Activated CD4-positive, alpha-beta T cell treated with anti-CD3 and anti-CD28 coated beads for 1 hour (primary cell): ENCODE data around the gene MORC2.
A peak's percentile ranks its signal among the peaks of the same experiment; 100 is the strongest.

Experiments
- DNase-seq: peaks from one replicate; pipeline ENCODE4 v3.0.0-alpha.2; 2020

MORC2 gene

DNA sequence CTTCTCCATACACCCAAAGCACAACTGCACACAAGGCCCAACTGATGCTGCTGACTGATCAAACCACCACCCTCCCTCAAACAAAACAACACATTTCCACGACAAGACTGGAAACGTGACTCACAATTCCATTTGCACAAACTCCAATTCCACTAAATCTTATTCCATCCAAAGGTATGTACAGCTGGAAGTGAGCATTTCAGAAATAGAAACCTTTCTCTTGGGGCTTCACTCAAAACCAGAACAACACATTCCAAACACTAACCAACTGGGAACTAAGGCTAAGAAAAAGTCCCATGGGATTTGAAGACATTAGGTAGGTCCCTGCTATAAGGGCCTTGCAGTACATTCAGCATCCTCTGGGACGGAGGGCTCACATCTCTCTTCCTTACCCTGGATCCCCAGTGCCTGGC lies 19.6 kb downstream of the MORC2 start:
- DNase-seq = no peak

DNA sequence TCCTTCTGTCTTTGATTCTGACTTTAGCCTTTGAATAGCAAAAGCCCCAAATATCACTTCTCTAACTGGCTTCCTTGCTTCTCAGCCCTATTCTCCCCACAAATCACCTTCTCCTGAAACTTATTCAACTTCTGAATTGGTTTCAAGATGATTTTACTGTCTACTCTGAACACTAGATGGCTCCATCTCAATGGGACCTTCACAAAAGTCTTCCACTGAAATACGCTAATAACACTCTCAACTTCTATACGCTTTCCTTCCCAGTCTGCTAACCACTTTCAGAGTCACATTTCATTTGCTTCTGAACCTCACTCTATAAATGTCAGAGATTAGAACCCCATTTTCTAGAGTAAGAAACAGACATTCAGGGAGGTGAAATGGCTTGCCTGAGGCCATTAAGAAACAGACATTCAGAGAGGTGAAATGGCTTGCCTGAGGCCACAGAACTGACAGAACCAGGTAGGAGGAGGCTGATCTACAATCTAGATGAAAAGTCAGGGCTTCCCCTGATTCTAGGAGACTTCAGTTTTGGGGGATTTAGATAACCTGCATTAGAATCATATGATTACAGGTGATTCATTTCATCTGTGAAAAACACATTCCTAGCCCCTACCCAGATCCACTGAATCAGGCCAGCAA lies 20.6 kb downstream of the MORC2 start:
- no peak for DNase-seq

DNA sequence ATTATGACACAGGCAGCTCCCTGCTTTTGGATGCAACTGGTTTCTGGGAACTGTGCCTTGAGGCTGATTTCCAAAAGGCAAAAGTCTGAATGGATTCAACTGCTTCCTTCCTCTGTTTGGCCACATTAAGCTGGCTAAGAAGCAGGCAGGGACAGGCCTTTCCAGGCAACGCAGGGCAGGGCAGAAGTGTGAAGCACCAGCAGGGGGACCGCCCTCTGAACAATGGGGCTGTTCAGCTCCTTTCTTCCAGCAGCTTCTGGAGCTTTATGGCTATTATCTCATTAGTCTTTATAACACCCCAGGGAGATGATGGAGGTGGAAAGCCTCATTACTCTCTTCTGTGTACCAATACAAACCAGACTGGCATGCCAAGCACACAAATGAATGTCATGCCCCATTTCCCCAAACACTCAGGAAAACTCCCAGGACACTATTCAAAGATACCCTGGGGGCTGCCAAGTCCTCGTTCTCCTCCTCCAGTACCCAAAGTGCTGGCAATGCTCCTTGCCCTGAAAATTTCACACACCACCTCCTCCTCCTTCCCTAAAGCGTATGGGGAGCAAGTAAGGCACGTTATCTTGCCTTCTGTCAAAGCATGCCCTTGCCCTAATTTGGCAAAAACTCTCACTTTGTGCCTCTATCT lies 21.3 kb downstream of the MORC2 start:
- DNase-seq = no peak

DNA sequence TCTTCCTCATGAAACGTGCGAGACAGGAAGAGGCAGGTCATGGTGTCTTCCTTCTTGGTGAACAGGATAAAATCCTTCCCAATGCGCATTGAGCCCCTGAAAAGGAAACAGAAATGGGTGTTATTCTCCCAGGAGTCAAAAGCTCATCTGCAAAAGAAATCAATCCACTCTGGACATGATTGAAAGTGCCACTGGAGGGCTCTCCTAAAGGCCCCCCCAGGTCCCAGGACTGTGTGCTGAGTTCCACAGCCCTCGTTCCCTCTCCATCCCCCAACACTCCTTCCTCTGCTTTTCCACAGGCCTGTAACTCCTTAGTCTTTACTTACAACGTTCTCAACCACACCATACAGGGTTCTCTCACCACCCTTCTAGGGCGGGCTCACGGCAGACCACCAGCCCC lies 22.2 kb downstream of the MORC2 start:
- no peak for DNase-seq

DNA sequence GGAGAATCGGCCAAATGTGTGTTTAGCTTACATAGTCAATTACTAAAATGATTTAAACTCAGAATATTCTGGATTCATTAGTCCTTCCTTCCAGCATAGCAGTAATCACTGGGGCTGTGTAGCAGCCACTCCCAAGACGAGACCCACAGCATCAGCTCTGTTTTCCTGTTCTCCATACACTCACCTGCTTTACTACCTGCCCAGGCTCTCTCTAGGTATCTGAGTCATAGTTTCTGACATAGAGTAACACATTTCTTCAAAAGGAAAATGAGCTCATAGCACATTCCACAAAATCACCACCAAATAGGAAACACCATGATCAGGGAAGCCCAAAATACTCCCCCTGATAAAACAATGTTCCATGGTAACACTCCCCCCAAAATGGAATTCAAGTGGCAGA lies 22.9 kb downstream of the MORC2 start:
- DNase-seq = no peak

DNA sequence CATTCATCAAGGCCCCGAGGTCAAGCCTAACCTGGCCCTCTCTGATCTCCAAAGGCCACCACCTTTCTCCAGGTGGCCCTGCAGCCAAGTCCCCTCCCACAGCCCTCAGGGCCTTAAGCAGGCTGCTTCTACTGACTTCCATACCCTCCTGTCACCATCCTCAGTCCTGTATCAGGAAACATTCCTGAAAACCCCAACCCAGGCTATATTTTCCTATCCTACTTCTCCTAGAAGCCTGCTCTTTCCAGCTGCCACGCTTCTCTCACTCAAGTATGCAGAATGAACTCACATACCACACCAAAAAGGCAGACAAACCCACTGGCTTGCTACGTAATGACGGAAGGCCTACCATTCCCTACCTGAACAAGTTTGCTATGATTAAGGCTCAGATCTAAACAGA lies 23.6 kb downstream of the MORC2 start:
- DNase-seq = no peak

DNA sequence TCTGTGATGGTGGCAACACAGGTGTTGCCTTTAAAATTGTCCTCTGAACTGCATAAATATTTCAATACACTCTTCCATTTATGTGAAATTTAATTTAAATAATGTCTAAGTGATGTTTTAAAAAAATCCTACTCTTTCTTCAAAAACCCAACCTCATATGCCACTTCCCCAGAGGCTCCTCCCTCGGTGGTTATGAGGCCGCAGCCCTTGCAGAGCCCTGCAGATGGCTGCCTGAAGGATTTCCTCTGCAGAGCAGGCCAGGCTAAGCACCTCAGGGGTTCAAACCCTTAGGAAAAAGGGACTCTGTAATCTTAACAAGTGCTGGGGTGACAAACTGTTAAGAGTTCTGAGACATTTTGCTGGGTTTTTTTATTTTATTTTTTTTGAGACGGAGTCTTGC lies 25.2 kb downstream of the MORC2 start:
- peak; percentile 29 for DNase-seq

DNA sequence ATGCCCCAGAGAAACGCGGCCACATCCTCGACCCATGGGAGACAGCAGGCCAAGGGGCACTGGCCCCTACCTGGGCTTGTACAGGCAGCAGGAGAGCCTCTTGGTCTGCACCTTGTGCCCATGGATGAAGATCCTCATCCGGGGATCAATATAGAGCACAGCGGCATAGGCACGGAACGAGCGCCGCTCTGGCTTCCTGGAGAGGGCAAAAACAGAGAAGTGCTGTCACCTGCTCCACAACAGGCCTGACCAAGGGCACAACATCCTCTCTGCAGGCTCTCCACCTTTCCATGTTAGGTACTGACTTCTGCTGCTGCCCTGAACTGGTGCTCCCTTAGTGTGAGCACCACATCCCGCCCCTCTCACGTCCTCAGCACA lies 27.2 kb downstream of the MORC2 start:
- no peak for DNase-seq

DNA sequence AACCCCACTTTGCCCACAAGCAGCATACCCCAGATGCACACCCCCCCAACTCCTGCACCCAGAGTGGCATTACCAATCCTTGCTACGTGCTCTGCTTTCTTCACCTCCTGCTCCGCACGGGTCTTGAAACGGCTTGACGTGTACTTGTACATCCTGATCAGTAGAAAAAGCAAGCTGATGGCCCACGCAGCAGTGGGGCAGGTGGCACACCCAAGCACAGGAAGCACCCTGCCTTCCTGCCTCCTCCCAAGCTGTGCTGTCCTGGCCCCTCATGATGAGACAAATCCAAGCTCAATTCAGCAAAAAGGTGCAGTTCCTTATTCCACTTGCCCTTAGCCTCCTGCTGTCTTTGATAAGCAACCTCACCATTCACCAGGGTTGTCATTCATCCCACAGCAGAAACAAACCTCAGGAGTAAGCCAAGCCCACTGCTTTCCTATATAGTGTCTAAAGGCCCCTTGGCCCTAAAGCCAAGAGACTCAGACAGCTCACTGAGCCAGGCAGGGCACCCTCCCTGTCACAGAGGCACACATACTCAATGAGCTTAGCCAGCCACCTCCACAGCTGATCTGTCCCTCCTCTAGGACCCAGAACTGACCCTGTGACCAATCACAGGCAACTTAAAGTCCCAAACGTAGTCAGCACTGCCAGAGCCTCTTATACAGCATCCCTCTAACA lies 27.8 kb downstream of the MORC2 start:
- DNase-seq = peak; percentile 22

DNA sequence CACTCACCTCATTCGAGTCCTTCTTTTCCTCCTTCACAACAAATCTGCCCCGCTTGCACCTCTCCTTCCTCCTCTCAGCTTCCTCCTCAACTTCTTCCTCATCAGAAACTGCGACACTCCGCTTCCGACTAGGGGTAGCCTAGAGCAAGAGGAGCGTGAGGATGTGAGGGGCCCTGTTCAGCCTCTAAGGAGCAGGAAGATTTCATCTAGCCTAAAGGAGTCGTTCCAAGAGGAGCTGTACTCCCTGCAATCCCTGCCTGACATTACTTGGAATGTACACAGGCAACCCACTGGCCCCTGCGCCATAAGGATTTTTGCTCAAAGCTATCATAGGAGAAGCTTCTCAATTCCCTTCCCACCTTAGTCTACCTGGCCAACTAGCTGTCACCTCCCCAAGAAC lies 34.5 kb downstream of the MORC2 start:
- DNase-seq = no peak

DNA sequence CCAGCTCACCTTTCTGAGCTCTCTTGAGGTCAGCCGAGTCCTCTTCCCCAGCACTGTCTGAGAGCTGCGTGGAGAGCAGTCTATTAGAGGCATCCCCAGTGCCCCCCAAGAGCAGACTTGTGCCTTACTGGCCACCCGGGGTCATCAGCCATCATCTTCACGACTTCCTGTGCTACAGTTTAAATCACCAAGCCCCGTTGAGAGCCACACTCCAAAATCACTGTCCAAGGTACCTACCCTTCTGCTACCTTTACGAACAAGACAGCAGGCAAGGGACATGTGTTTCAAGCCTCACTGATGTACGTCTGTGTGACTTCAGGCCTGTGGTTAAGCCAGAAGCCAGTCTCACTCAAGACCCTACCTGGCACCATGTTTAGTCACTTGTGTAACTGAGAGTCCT lies 35.1 kb downstream of the MORC2 start:
- no peak for DNase-seq

DNA sequence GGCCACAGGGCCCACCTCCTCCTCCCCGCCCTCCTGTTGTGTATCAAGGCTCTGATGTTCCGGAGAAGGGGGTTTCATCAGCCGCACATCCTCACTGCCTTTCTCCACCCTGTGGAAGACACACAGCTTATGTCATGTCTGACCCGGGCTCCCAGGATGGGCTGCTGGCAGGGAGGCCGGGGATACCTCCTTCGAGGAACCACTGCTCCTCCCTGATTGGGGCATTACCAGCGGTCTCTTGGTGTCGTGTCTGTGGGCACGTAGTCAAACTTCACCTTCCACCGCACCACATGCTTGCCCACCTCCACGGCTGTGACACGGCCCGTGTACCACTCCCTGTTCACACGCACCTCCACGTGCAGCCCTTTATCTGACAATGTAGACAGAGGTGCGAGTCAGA lies 35.9 kb downstream of the MORC2 start:
- DNase-seq = no peak

DNA sequence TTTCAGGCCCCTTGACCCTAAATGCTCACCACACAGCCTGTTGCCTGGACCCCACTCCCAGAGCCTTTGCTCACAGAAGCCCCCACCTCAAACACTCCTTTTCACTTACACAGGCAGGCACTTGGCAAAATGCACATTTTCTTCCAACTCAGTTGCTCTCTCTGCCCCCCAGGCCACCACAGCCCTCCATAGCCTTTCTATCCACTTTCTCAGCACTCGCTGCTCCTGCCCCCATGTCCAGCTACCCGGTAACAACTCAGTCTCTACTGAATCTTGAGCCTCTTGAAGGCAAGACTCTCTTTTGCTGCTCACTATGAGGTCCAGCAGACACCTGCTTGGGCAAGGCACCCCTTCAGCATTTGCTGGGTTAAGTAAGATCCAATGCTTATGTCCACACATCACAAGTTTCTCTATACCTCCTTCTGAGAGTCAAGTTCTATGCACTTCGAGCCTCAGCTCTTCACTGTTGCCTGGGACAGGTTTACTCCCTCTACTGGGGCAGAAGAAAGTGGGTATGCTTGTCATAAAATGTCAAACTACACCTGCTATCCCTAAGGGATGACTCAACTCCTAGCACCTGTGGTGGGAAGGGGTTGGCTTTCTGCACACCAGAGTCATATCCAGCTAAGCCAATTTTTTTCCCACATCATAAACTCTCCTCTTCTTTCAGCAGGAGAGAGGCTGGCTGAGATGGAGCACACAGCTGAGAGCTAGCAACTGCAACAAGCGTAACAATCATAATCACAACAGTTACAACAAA lies 36.9 kb downstream of the MORC2 start:
- DNase-seq = no peak

DNA sequence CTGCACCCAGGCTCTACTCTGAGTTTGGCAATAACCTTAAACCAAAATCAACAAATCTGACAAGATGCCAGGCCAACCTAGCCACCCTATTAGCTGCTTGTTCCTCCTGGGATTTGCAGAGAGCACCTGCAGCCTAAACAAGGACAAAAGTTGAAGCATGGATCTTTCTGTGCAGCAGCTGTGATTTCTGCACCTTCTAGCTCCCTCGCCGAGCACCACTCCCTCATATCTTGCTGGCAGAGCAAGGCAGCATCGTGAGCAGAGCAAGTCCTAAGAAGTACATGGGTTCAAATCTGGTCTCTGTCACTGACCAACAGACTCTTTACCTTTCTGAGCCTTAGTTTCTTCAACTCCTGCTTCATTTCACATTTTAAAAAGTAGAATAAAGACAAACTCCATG lies 38.3 kb downstream of the MORC2 start:
- DNase-seq = no peak

DNA sequence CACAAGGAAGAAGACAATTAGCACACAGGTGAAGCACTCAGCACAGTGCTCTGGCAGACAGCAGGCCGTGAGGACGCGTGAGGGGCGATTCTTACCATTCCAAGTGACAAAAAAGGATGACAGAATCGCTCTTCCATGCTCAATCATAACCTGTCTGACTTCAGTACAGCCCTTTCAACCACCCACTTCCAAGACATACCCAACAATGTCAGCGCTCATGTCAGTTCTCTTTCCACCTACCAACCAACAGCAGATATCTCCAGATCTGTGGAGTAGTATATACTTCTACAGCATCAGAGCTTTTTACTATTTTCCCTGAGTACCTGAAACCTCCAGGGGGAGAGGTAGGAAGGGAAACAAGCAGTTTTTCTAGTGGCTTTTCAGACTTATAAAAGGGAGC lies 40.2 kb downstream of the MORC2 start:
- DNase-seq = no peak

DNA sequence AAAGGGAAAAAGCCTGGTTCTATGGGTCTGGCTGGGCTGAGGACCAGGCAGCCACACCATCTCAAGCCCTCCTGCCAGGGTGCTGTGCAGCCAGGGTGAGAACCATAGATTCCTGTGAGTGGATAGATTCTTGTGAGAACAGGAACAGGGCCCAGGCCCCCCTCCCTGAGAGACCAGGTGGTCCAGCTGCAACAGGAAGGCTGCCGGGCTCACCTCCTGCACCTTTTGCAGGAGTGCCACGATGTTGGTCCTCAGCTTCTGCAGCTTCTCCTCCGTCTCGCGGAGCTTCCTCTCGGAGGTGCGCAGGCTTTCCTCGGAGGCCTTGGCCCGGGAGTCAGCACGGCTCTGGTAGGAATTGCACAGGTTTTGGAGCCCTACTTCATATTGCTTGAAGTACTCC lies 40.8 kb downstream of the MORC2 start:
- no peak for DNase-seq

DNA sequence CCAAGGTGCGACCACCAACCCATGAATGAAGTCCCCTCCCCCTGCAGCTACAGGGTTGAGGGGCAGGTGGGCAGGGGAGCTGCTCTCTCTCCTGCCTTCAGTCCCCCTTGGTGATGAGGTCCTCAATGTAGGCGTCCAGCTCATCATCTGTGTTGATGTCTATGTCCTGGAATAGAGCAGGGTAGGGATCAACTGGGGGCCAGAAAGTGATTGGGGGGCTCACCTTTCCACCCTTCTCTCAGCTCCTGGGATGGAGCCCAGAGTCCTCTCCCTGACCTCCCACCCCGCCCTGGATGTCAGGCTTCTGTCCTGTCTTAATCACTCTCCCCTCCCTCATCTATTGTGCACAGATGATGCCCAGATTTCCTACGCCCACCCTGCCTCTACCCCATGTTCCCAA lies 41.9 kb downstream of the MORC2 start:
- no peak for DNase-seq

DNA sequence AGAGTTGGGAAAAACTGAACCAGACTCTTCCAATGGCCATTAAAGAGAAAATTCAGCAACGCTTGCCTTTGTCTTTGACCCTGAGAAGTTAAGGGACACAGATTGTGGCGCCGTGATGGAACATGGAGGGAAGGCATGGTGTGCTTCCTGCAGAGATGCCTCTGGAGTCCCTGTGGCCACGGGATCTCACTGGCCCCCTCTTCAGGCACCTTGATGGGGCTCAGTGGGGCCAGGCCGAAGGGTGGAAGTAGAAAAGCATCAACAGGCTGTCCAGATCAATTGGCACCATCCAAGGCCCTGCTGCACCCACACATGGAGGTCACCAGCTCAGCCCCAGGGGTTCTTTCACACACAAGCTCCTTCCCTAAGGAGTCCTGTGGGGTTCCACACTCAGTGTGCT lies 42.9 kb downstream of the MORC2 start:
- DNase-seq = no peak

DNA sequence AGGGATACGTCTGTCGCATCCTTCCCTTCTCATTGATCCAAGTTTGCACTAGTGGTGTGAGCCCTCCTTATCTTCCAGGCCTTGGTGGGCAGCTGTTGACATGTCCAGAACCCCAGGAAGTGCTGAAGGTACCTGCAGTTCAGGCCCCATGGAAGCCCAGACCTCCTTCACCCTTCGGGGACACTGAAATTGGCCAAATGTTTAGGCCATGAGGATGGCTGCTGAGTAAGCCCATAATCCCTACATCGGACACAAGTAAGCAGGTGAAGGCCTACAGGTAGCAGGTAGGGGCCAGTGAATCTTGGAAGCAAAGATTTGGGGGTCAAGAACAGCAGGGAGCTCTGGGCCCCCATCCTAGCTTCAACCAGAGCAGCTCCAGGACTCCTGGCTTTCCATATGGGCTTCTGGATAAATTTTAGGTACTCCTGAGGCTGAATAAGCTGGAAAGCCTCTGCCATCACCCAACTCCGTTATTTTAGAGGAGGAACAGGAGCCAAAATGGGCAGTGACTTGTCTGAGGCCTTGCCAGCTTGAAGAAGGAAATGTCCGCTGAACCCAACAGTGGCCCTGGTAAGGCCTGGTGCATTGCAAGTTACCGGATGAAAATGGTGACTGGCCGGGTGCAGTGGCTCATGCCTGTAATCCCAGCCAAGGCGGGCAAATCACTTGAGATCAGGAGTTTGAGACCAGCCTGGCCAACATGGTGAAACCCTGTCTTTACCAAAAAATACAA lies 45.2 kb downstream of the MORC2 start:
- DNase-seq = no peak

DNA sequence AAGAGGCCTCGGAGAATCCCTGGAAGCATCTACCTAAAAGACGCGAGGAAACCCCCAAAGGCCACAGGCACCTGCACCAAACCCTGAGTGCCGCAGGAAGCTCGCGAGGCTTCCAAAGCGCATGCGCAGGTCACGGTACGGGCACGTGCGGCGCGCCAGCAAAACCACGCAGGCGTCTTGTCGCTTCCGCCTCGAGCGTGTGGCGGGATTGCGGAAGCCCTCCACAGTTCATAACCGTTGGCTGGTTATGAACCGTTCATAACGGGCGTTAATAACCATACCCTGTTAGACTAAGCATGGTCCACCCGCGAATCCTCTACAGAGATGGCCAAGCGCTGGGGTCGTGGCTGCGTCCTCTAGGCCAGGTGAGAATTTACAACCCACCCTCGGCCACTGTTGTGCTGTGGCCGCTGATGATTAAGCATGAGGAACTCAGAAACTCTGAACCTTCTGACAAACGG lies 46.4 kb downstream of the MORC2 start:
- DNase-seq = peak; percentile 82

DNA sequence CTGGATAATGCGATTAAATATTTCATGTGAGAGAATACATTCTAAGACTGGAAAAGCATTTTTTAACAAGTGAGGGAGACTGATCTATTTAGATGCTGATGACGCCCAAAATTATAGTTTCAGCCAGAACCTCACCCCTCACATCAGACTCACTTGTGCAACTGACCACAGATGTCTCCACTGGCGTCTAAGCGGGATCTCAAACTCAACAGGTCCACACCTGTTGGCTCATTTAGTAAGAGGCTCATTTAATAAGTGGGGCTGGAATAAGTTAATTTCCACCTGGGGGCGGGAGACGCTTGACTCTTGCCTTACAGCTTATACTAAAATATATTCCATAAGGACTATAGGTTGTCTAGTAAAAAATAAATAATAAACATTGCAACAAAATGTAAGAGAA lies 47.5 kb downstream of the MORC2 start:
- DNase-seq = no peak

DNA sequence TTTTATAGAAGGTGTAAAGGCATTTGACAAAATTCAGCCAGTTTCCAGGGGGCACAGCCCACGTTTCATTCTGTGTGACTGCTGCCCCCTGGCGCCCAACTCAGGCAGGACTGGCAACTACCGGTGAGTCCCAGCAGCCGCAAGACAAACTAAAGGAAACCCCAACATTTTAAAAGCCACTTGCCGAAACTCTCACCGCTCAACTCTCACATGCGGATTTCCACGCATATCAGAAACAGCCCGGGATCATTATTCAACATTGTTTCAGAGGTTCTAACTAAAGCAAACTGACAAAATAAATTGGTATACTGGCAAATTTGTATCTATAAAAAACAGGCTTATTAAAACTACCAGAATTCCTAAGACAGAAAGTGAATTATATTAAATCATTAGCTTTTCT lies 48.2 kb downstream of the MORC2 start:
- peak; percentile 77 for DNase-seq

DNA sequence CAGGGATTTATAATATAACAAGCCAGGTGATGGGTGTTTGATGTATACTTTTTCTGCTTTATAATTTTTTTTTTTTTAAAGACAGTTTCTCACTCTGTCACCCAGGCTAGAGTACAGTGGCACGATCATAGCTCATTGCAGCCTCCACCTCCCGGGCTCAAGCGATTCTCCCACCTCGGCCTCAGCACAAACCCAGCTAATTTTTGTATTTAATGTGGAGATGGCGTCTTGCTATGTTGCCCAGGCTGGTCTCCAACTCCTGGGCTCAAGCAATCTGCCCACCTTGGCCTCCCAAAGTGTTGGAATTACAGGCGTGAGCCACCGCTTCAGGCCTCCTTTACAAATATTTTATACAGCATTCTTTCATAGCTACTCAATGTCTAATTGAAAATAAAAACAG lies 48.6 kb downstream of the MORC2 start:
- DNase-seq = no peak
